Gastroesophageal sphincter (tissue), 4 donors: ENCODE data around the gene NEUROD2. TPM values are rescaled to one million over a fixed set of nuclear protein-coding genes. Genes with fewer than 3 reads are reported as not detected.

ENCODE experiments used
- ATAC-seq: fragments of 150-250 bp; one replicate; pipeline ENCODE4 v1.9.1; 2016; ENCODE audit warnings: mild to moderate bottlenecking, moderate library complexity
- H3K27ac ChIP-seq, 4 donors: fragments of 200-600 bp; sonication (generic) in 3 of 4; 1 replicate in 3 of 4; 2 replicates in 1 of 4; pipeline ENCODE4 v1.5.1; 2016 to 2019
- H3K27me3 ChIP-seq: fragments of 200-600 bp; sonication (generic); one replicate; pipeline ENCODE4 v1.5.1; 2019
- H3K36me3 ChIP-seq, 2 donors: fragments of 200-600 bp; sonication (generic); one replicate each; pipeline ENCODE4 v1.5.1; 2019; ENCODE audit warnings: control low read depth in 1 of 2
- H3K4me1 ChIP-seq, 3 donors: fragments of 200-600 bp; sonication (generic); 1 replicate in 2 of 3; 2 replicates in 1 of 3; pipeline ENCODE4 v1.5.1; 2016 to 2019; ENCODE audit warnings: control low read depth in 2 of 3
- H3K4me3 ChIP-seq, 2 donors: fragments of 200-600 bp; sonication (generic); one replicate each; pipeline ENCODE4 v1.5.1; 2019; ENCODE audit warnings: mild to moderate bottlenecking in 1 of 2, moderate library complexity in 1 of 2
- H3K9me3 ChIP-seq, 3 donors: fragments of 200-600 bp; sonication (generic); one replicate each; pipeline ENCODE4 v1.5.1; 2017 to 2019; ENCODE audit warnings: control low read depth in 2 of 3
- EP300 ChIP-seq: sonication (generic); formaldehyde crosslinking; IDR thresholded peaks from one replicate; pipeline ENCODE4 v1.6.1; 2017; ENCODE audit warnings: antibody characterized with exemption, mild to moderate bottlenecking
- POLR2A ChIP-seq, 2 donors: fragments of 450-650 bp; IDR thresholded peaks; one replicate each; pipeline ENCODE4 v1.6.1; 2017; ENCODE audit warnings: antibody characterized with exemption in 2 of 2, mild to moderate bottlenecking in 2 of 2, moderate library complexity in 1 of 2
- POLR2AphosphoS5 ChIP-seq: sonication (generic); formaldehyde crosslinking; IDR thresholded peaks from one replicate; pipeline ENCODE4 v1.6.1; 2017; ENCODE audit warnings: antibody characterized with exemption
- WGBS, 2 donors: methylation state at CpG; one replicate each; pipeline ENCODE4 v1.1.5; 2018; ENCODE audit warnings: low coverage in 1 of 2; 5-methylcytosine and 5-hydroxymethylcytosine counted together
- total RNA-seq, 4 donors: library from RNA; depleted of rRNA; stranded (reverse); fragments of >200 nt; gene quantifications; one replicate each; pipeline ENCODE4 v1.1.0, GENCODE V29; 2016
- TF ChIP-seq, protein P1 (sequence below), 4 experiments: fragments of 200-600 bp in 2 of 4; fragments of 450-650 bp in 2 of 4; sonication (generic) in 1 of 4; IDR thresholded peaks; one replicate each; pipeline ENCODE4 v1.5.1; 2017 to 2019; ENCODE audit warnings: antibody characterized with exemption in 4 of 4, mild to moderate bottlenecking in 2 of 4, moderate library complexity in 2 of 4

The NEUROD2 gene
- total RNA-seq, 4 donors from 2014 or later = not detected

DNA sequence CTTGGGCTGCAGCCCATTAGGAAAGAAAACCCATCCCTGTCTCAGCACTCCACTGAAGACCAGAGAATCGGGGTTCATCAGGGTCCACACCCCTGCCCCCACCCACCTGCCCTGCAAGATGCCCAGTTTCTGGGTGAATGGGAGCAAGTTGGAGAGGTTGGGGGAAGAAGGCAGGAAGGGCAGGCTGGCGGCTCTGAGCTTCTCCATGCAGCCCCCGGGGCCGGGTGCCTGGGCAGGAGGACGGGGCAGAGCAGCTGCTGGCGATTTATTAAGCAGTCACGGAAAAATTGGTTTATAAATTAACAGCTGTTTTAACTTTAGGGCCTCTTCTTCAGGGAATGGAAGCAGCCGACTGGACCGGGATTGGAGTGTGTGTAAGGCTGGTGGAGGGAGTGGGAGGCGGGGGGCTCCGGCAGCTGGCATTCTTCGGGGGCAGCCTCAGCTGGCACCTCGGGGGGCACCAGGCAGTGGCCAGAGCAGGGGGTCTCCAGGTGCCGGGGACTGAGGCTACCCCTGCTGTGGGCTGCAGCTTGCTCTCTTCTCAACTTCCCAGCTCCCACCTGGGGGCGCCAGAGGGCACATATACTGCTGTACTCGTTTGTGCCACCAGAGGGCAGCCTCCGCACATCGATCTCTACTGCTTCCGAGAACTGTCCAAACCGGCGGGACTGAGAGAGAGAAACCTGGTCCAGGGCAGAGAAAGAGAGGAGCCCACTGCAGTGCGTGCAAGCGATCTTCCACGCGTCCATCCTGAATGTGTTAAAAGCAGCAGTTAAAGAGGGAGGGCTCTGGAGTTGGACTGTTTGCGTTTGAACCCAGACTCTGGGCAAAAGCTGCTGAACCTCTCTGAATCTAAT lies 14.0 kb upstream of the NEUROD2 start:
- Histone ChIP-seq H3K4me1 (peaks cover 0 to 45% (median 11%) of the 10 kb centered on the region in 3 donors), H3K9me3 (no peaks in the 10 kb centered on the region), H3K27ac (no peak overlapping the region), H3K27me3 (peaks cover 48% of the 10 kb centered on the region), H3K4me3 (no peak overlapping the region), H3K36me3 (no peaks in the 10 kb centered on the region)
- TF ChIP-seq, protein P1, sequence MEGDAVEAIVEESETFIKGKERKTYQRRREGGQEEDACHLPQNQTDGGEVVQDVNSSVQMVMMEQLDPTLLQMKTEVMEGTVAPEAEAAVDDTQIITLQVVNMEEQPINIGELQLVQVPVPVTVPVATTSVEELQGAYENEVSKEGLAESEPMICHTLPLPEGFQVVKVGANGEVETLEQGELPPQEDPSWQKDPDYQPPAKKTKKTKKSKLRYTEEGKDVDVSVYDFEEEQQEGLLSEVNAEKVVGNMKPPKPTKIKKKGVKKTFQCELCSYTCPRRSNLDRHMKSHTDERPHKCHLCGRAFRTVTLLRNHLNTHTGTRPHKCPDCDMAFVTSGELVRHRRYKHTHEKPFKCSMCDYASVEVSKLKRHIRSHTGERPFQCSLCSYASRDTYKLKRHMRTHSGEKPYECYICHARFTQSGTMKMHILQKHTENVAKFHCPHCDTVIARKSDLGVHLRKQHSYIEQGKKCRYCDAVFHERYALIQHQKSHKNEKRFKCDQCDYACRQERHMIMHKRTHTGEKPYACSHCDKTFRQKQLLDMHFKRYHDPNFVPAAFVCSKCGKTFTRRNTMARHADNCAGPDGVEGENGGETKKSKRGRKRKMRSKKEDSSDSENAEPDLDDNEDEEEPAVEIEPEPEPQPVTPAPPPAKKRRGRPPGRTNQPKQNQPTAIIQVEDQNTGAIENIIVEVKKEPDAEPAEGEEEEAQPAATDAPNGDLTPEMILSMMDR (IDR thresholded peaks at IDR 0.05) = peak in 3 of 4 experiments; percentile 98 to 100 (median 100)
- no peak for TF ChIP-seq POLR2AphosphoS5
- peak; percentile 71 for ATAC-seq
- WGBS, 2 donors = 10 to 16% methylated on average over 10 to 19 of the region's 26 CpGs

DNA sequence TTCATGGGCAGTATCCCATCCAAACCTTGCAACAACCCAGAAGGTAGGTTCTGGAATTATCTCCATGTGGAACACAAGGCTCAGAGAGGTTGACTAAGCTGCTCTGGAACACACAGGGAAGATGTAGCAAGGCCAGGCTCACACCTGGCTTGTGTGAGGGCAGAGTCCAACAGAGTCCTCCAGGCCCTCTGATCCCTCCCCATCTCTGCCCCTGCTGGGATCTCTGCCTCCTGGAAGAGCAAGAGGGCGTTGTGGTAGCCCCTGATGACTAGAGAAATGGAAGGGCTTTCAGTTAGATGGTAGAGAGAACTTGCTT lies 12.0 kb upstream of the NEUROD2 start:
- peaks cover 0 to 38% (median 8%) of the 10 kb centered on the region in 3 donors for H3K4me1 ChIP-seq
- TF ChIP-seq, protein P1 (IDR thresholded peaks at IDR 0.05) = no peak
- TF ChIP-seq POLR2AphosphoS5 (no peak), EP300 (no peak), POLR2A (IDR thresholded peaks at IDR 0.05) (no peak)
- ATAC-seq = no peak
- no peaks in the 10 kb centered on the region for H3K36me3 ChIP-seq
- H3K4me3 ChIP-seq = no peak overlapping the region
- H3K27ac ChIP-seq = no peak overlapping the region
- WGBS, 2 donors = 60% methylated on average over 1 of the region's 1 CpG; no CpG with 5 or more reads in 1 of the 2 donors
- H3K9me3 ChIP-seq = no peaks in the 10 kb centered on the region
- H3K27me3 ChIP-seq = peaks cover 43% of the 10 kb centered on the region

DNA sequence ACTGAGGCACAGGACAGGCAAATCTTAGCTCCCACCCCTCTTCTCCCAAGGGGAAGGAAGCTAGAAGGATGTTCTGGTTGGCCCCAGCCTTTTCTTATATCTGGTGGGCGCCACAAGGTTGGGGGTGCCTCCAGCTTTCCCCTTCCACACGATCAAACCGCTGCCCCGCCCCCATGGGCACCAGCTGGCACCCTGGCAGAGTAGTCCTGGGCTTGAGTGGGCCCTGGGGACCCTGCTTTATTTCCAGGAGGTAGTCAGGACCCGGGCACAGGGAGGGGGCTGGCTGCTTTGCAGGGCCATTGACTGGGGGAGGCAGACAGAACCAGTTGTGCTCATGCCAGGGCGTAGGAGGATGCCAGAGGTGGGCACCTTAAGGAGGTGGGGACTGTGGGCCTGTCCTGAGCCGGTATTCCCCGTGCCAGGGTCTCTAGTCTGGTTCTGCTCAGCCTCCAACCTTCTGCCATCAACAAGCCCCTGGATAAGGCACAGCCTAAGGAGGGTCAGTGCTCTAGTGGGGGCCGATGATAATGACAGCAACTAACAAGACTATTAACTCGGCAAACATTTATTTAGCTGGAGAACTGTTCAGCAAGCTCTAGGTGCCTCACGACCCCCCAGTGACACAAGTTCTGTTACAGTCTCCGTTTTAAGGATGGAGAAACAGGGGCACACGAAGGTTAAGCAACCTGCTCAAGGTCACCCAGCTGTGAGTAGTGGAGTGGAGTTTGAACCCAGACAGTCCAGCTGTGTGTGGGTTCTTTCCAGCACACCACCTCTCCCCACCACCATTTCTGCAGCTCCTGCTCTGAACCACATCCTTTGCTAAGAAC lies 11.5 kb upstream of the NEUROD2 start:
- H3K27me3 ChIP-seq = peaks cover 43% of the 10 kb centered on the region
- H3K27ac ChIP-seq = no peak overlapping the region
- ATAC-seq = no peak
- no peak overlapping the region for H3K4me3 ChIP-seq
- no peaks in the 10 kb centered on the region for H3K9me3 ChIP-seq
- H3K36me3 ChIP-seq = no peaks in the 10 kb centered on the region
- TF ChIP-seq EP300 (no peak), POLR2AphosphoS5 (no peak), POLR2A (IDR thresholded peaks at IDR 0.05) (no peak)
- TF ChIP-seq, protein P1 (IDR thresholded peaks at IDR 0.05) = no peak
- WGBS, 2 donors = 59% methylated on average over 5 of the region's 13 CpGs; no CpG with 5 or more reads in 1 of the 2 donors
- peaks cover 0 to 38% (median 8%) of the 10 kb centered on the region in 3 donors for H3K4me1 ChIP-seq

DNA sequence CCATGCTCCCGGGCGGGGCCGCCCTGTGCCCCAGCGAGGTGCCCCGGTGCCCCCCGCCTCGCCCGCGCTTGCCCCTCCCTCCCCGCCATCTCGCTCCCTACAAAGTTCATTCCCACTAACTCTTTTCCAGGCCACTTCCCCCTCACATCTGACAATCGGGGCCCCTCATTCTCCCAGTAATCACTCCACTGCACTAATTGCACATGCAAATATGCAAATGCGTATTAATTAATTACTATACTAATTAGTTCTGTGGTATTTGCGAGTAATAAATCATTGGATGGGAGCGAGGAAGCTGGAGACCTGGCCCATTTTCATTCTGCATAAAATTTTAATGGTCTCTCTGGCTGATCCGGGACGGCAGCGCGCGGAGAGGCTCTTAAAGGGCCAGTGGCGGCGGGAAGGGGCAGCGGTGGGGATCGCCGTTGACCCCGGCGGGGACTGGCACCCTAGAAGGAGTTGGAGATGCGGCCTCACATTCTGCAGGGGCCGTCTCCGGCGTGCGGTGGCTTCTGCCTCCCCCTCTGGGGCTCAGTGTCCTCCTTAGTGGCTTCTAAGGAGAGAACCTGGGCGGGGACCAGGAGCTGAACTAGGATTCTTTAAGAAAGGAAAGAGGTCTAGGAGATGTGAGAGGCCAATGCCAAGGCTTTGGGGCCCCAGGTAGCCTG lies 10.7 kb upstream of the NEUROD2 start:
- 0 to 1% methylated on average over 6 to 7 of the region's 33 CpGs for WGBS, 2 donors
- peaks cover 0 to 33% (median 8%) of the 10 kb centered on the region in 3 donors for H3K4me1 ChIP-seq
- no peak for TF ChIP-seq EP300
- no peak for TF ChIP-seq POLR2A (IDR thresholded peaks at IDR 0.05)
- TF ChIP-seq POLR2AphosphoS5 = no peak
- TF ChIP-seq, protein P1 (IDR thresholded peaks at IDR 0.05) = no peak
- no peak for ATAC-seq
- H3K36me3 ChIP-seq = no peaks in the 10 kb centered on the region
- H3K9me3 ChIP-seq = no peaks in the 10 kb centered on the region
- peak overlapping the region in 3 of 4 donors; percentile 61 to 73 (median 69) for H3K27ac ChIP-seq
- peak overlapping the region; percentile 51 to 70 for H3K4me3 ChIP-seq
- H3K27me3 ChIP-seq = peaks cover 45% of the 10 kb centered on the region
